Measurements from ENCODE around the gene BCL2L15. TPM values are rescaled to one million over a fixed set of nuclear protein-coding genes. Genes with fewer than 3 reads are reported as not detected.

BCL2L15 gene
- total RNA-seq, 1 experiment from 2014 or later: 0.17 TPM

- TF ChIP-seq E2F4 (CRISPR knock-in tag; IDR thresholded peaks at IDR 0.05; ENCODE audit: borderline replicate concordance, low read depth) (no peak), ZBTB21 (CRISPR knock-in tag; IDR thresholded peaks at IDR 0.05; ENCODE audit: borderline replicate concordance) (no peak), NR1H2 (CRISPR knock-in tag; IDR thresholded peaks at IDR 0.05) (no peak)
Observed at GRCh38 chr1:113930499-113931161, 43.2 kb upstream of the BCL2L15 start (continued).

- Mint-ChIP-seq H3K27me3 (ENCODE audit: low read depth) (peaks cover 10% of the 10 kb centered on the region), H3K36me3 (no peaks in the 10 kb centered on the region), H3K4me1 (peaks cover 36% of the 10 kb centered on the region), H3K4me3 (peak overlapping the region; percentile 93), H3K9me3 (no peaks in the 10 kb centered on the region), H3K27ac (peak overlapping the region; percentile 84)
- ChIA-PET CTCF (interaction anchor here (0.6 to 3.4 kb wide), 6 partner anchors 10 to 95 kb away, joined by 3 to 19 read pairs (median 3); partner anchors contain the start of genes AP4B1 and DCLRE1B), POLR2A (interaction anchor here (0.5 to 2.7 kb wide), 4 partner anchors 9 to 152 kb away, joined by 4 to 23 read pairs (median 5); partner anchors contain the start of genes AP4B1 and DCLRE1B)
- no peak for TF ChIP-seq OVOL2 (CRISPR knock-in tag; IDR thresholded peaks at IDR 0.05; ENCODE audit: borderline replicate concordance)
- TF ChIP-seq FOXK1 (CRISPR knock-in tag; IDR thresholded peaks at IDR 0.05): peak; percentile 69
- TF ChIP-seq RORB (CRISPR knock-in tag; IDR thresholded peaks at IDR 0.05): no peak
- no peak for TF ChIP-seq ZNF512 (CRISPR knock-in tag; IDR thresholded peaks at IDR 0.05; ENCODE audit: borderline replicate concordance)
- TF ChIP-seq ATF2 (CRISPR knock-in tag; IDR thresholded peaks at IDR 0.05; ENCODE audit: borderline replicate concordance, low read depth): no peak
- TF ChIP-seq CTCF (IDR thresholded peaks at IDR 0.05): 0 out of 2 replicates have a peak, but pooled peaks have one; percentile 17
- 0 out of 2 replicates have a peak, but pooled peaks have one; percentile 30 for TF ChIP-seq TCF7 (CRISPR knock-in tag; IDR thresholded peaks at IDR 0.05; ENCODE audit: low read depth)
- ATAC-seq: peak; percentile 36
- no peak for DNase-seq (ENCODE audit: low spot score)
Observed at GRCh38 chr1:113929750-113930498, 42.5 kb upstream of the BCL2L15 start.

GRCh38 chr1:113928941-113929749, 41.8 kb upstream of the BCL2L15 start, which contains the start of gene HIPK1:
Gene HIPK1 (plus strand): TSS chr1:113929324.
- no peaks in the 10 kb centered on the region for H3K9me3 Mint-ChIP-seq
- ATAC-seq (peak; percentile 86), DNase-seq (ENCODE audit: low spot score) (peak; percentile 94)
- H3K4me3 Mint-ChIP-seq: peak within 1 kb of the TSS; percentile 93
- no peaks in the 10 kb centered on the region for H3K36me3 Mint-ChIP-seq
- peaks cover 18% of the 10 kb centered on the region for H3K27me3 Mint-ChIP-seq (ENCODE audit: low read depth)
- H3K4me1 Mint-ChIP-seq: peaks cover 36% of the 10 kb centered on the region
- H3K27ac Mint-ChIP-seq: peak within 1 kb of the TSS; percentile 84
- CTCF ChIA-PET: interaction anchor here (0.6 to 3.4 kb wide), 5 partner anchors 10 to 94 kb away, joined by 3 to 19 read pairs (median 3); partner anchors contain the start of genes AP4B1 and DCLRE1B
- POLR2A ChIA-PET: interaction anchor here (0.6 to 2.7 kb wide), 4 partner anchors 11 to 333 kb away, joined by 3 to 23 read pairs (median 4); partner anchors contain the start of genes AP4B1 and DCLRE1B
- TF ChIP-seq ZNF232 (CRISPR knock-in tag; IDR thresholded peaks at IDR 0.05) (peak; percentile 96), CREM (CRISPR knock-in tag; IDR thresholded peaks at IDR 0.05) (peak; percentile 86), TEAD4 (CRISPR knock-in tag; IDR thresholded peaks at IDR 0.05) (no peak), SMAD4 (CRISPR knock-in tag; IDR thresholded peaks at IDR 0.05) (no peak), E2F5 (CRISPR knock-in tag; IDR thresholded peaks at IDR 0.05) (0 out of 2 replicates have a peak, but pooled peaks have one; percentile 67), FOXP4 (CRISPR knock-in tag; IDR thresholded peaks at IDR 0.05) (peak; percentile 50; the same call in 1 of the 2 replicates), ZNF423 (CRISPR knock-in tag; IDR thresholded peaks at IDR 0.05) (no peak), FOXP1 (CRISPR knock-in tag; IDR thresholded peaks at IDR 0.05; ENCODE audit: borderline replicate concordance) (peak; percentile 47; the same call in 1 of the 2 replicates), ESRRA (CRISPR knock-in tag; IDR thresholded peaks at IDR 0.05; ENCODE audit: borderline replicate concordance) (peak; percentile 61; the same call in 1 of the 2 replicates)

All from WTC11 (cell line).